GM18502 (cell line): ENCODE results near the gene KCNH6.

ENCODE experiments used
- ATAC-seq: cut with Tn5 transposase; IDR thresholded peaks from one replicate; pipeline ENCODE4 v1.9.1; 2021; ENCODE audit warnings: mild to moderate bottlenecking; ENCODE audit not compliant: unreplicated experiment, poor library complexity

Gene KCNH6

DNA sequence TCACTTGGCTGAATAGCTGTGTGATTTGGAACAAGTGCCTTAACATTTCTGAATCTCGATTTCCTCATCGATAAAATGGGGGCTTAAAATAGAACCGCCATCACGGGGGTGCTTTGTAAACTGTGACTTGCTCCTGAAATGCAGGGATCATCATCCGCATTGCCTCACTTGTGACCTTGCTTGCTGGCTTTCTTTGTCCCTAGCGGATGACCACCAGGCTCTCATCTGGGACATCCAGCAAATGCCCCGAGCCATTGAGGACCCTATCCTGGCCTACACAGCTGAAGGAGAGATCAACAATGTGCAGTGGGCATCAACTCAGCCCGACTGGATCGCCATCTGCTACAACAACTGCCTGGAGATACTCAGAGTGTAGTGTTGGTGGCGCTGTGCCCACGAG lies 65.6 kb downstream of the KCNH6 start:
- ATAC-seq, result no peak

DNA sequence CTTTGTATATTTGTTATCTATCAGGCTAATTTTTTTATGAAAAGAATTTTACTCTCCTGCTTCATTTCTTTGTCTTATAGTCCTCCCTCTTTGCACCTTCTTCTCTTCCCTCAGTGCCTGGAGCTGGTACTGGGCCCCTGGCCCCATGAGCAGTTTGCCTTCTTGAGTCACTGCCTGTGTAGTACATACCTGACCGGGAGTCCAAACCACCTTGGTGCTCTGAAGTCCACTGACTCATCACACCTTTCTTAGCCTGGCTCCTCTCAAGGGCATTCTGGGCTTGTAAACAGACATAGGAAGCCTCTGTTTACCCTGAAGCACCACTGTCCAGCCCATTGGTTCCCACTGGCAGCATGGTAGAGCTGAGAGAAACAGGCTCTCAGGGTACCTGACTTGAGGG lies 66.5 kb downstream of the KCNH6 start:
- ATAC-seq, result no peak

DNA sequence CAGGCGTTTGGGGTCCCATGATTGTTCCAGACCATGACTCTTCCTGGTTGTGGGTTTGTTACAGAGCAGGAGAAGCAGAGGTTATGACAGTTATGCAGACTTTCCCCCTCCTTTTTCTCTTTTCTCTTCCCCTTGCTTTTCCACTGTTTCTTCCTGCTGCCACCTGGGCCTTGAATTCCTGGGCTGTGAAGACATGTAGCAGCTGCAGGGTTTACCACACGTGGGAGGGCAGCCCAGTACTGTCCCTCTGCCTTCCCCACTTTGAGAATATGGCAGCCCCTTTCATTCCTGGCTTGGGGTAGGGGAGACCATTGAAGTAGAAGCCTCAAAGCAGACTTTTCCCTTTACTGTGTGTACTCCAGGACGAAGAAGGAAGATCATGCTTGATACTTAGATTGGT lies 69.6 kb downstream of the KCNH6 start:
- no peak for ATAC-seq

DNA sequence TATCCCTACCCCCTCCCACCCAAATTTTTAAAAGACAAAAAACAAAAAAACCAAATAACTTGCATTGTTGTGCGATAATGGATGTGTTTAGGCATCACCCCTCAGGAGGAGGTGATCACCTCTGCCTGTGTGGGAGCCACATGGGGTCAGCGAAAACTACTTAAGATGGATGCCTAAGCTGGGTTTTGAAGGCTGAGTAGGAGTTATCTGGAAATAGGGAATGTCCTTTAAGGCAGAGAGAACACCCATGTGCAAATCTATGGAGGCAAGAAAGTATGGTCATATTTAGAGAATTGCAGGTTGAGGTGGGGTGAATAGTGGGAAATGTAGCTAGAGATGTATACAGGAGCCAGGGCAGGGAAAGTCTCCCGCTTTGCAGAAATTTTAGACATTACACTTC lies 72.0 kb downstream of the KCNH6 start:
- ATAC-seq, result no peak
